OCI-LY7 (cell line): ENCODE measurements around the gene ERICH3. TPM values are rescaled to one million over a fixed set of nuclear protein-coding genes. Genes with fewer than 3 reads are reported as not detected.

Experiments
- BruUV-seq: library from RNA; stranded (reverse); fragments of 400-500 nt; replicated peaks from 2 replicates; lab custom pipeline; 2021; lab: Mats Ljungman, UMichigan
- CTCF ChIA-PET: fragments of 300-600 bp; sonication (Branson Sonifier 250); formaldehyde crosslinking; loops from one replicate; lab custom pipeline; 2022; ENCODE audit warnings: antibody characterized with exemption; ENCODE audit not compliant: unreplicated experiment; lab: Charles Lee
- POLR2A ChIA-PET: fragments of 300-600 bp; sonication (Branson Sonifier 250); formaldehyde crosslinking; loops from one replicate; lab custom pipeline; 2022; ENCODE audit warnings: antibody characterized with exemption; lab: Charles Lee
- DNase-seq: peaks from one replicate; pipeline ENCODE4 v3.0.0-alpha.2; 2015; ENCODE audit warnings: low spot score
- H2AFZ ChIP-seq: fragments of 200-600 bp; sonication (generic), shearing (Covaris generic); 2 replicates; pipeline ENCODE4 v1.6.1; 2014; ENCODE audit warnings: mild to moderate bottlenecking, antibody characterized with exemption, low read length, moderate library complexity
- H3K27ac ChIP-seq: fragments of 200-600 bp; sonication (generic); 2 replicates; pipeline ENCODE4 v1.5.1; 2014; ENCODE audit warnings: mixed run types, low read depth, mild to moderate bottlenecking, moderate library complexity, low read length, inconsistent platforms; ENCODE audit not compliant: poor library complexity, severe bottlenecking
- H3K36me3 ChIP-seq: fragments of 200-600 bp; sonication (generic); 2 replicates; pipeline ENCODE4 v1.6.1; 2014; ENCODE audit warnings: mild to moderate bottlenecking, antibody characterized with exemption, low read length, moderate library complexity, mixed read lengths; ENCODE audit not compliant: insufficient read depth
- H3K4me1 ChIP-seq: fragments of 200-600 bp; sonication (generic); 2 replicates; pipeline ENCODE4 v1.5.1; 2014; ENCODE audit warnings: mild to moderate bottlenecking, low read length; ENCODE audit not compliant: insufficient read depth, poor library complexity, severe bottlenecking
- H3K4me2 ChIP-seq: fragments of 200-600 bp; sonication (generic); 2 replicates; pipeline ENCODE4 v1.6.1; 2014; ENCODE audit warnings: mild to moderate bottlenecking, low read length
- H3K4me3 ChIP-seq: fragments of 200-600 bp; sonication (generic); 2 replicates; pipeline ENCODE4 v1.5.1; 2014; ENCODE audit warnings: mild to moderate bottlenecking, low read depth, low read length; ENCODE audit not compliant: poor library complexity, severe bottlenecking
- H3K79me2 ChIP-seq: fragments of 200-600 bp; sonication (generic); 2 replicates; pipeline ENCODE4 v1.6.1; 2016; ENCODE audit warnings: low read depth, mild to moderate bottlenecking, low read length, moderate library complexity, mixed read lengths; ENCODE audit not compliant: insufficient read depth
- H3K9me2 ChIP-seq: fragments of 200-600 bp; sonication (generic); 2 replicates; pipeline ENCODE4 v1.6.1; 2016; ENCODE audit warnings: mild to moderate bottlenecking, low read length, mixed read lengths; ENCODE audit not compliant: insufficient read depth
- H3K9me3 ChIP-seq: fragments of 200-600 bp; sonication (generic); 2 replicates; pipeline ENCODE4 v1.6.1; 2014; ENCODE audit warnings: mild to moderate bottlenecking, mixed run types, low read length, mixed read lengths
- H4K20me1 ChIP-seq: fragments of 200-600 bp; sonication (generic); 2 replicates; pipeline ENCODE4 v1.6.1; 2014; ENCODE audit warnings: mild to moderate bottlenecking, antibody characterized with exemption, low read length, moderate library complexity, mixed read lengths; ENCODE audit not compliant: insufficient read depth
- EZH2phosphoT487 ChIP-seq: fragments of 200-600 bp; sonication (generic); IDR thresholded peaks from 2 replicates; pipeline ENCODE4 v1.6.1; 2018; ENCODE audit warnings: low read depth, borderline replicate concordance, mild to moderate bottlenecking, mixed run types, antibody characterized with exemption, low read length, moderate library complexity, mixed read lengths
- intact Hi-C: fragments of 100-400 bp; cut with micrococcal nuclease; formaldehyde crosslinking; loops from one replicate; pipeline ENCODE4 v1.10.0; 2022; ENCODE audit not compliant: unreplicated experiment
- total RNA-seq, 2 experiments: library from RNA; depleted of rRNA in 1 of 2; stranded (reverse); fragments of >200 nt in 1 of 2; shearing (Covaris generic) in 1 of 2; gene quantifications; 2 replicates each; pipeline ENCODE4 v1.2.3, GENCODE V29; 2014 to 2022
- TF ChIP-seq, protein P1 (sequence below): fragments of 200-600 bp; sonication (generic); conservative IDR thresholded peaks from 2 replicates; pipeline ENCODE4 v1.5.1; 2014; ENCODE audit warnings: mild to moderate bottlenecking, antibody characterized with exemption, low read length, moderate library complexity, mixed read lengths

ERICH3 gene
- total RNA-seq, 2 experiments from 2014 or later: not detected

- no peak for TF ChIP-seq EZH2phosphoT487
- TF ChIP-seq, protein P1, sequence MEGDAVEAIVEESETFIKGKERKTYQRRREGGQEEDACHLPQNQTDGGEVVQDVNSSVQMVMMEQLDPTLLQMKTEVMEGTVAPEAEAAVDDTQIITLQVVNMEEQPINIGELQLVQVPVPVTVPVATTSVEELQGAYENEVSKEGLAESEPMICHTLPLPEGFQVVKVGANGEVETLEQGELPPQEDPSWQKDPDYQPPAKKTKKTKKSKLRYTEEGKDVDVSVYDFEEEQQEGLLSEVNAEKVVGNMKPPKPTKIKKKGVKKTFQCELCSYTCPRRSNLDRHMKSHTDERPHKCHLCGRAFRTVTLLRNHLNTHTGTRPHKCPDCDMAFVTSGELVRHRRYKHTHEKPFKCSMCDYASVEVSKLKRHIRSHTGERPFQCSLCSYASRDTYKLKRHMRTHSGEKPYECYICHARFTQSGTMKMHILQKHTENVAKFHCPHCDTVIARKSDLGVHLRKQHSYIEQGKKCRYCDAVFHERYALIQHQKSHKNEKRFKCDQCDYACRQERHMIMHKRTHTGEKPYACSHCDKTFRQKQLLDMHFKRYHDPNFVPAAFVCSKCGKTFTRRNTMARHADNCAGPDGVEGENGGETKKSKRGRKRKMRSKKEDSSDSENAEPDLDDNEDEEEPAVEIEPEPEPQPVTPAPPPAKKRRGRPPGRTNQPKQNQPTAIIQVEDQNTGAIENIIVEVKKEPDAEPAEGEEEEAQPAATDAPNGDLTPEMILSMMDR: no peak
- no peaks in the 10 kb centered on the region for H3K36me3 ChIP-seq
- CTCF ChIA-PET: interaction anchor here (0.6 kb wide), 1 partner anchor 18 kb away, joined by 5 read pairs; no protein-coding TSS in a partner anchor
- DNase-seq: no peak
- no peaks in the 10 kb centered on the region for H4K20me1 ChIP-seq
- H3K4me2 ChIP-seq: no peak overlapping the region
- POLR2A ChIA-PET: interaction anchor here (0.7 to 1.0 kb wide), 2 partner anchors 10 to 1526 kb away, joined by 3 read pairs; no protein-coding TSS in a partner anchor
- intact Hi-C loops: no loop called here
- H2AFZ ChIP-seq: no peak overlapping the region
- BruUV-seq: no TSS peak
- H3K9me3 ChIP-seq: no peaks in the 10 kb centered on the region
- no peaks in the 10 kb centered on the region for H3K4me1 ChIP-seq
- H3K27ac ChIP-seq: no peak overlapping the region
- no peaks in the 10 kb centered on the region for H3K9me2 ChIP-seq
- H3K79me2 ChIP-seq: no peaks in the 10 kb centered on the region
- no peak overlapping the region for H3K4me3 ChIP-seq
Observed at GRCh38 chr1:74629283-74629682, 44.3 kb downstream of the ERICH3 start.

DNA sequence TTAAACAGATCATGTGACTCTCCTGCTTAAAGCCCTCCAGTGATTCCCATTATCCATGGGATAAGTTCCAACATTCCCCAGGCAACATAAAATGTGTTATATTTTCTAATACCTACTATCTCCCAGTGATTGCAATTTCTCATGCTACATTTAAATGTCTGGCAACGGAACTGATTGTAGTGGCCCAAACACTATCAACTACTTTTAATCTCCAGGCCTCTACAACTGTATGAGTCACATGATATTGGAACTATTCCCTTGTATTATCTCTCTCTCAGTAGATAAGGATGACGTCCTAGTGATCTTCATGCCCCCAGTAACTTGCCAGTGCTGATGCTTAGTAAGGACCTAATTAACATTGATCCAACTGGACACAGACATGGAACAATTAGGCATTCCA, 49.9 kb downstream of the ERICH3 start:
- no peak overlapping the region for H3K27ac ChIP-seq
- BruUV-seq: no TSS peak
- H3K9me2 ChIP-seq: no peaks in the 10 kb centered on the region
- no peaks in the 10 kb centered on the region for H4K20me1 ChIP-seq
- H3K79me2 ChIP-seq: no peaks in the 10 kb centered on the region
- H3K36me3 ChIP-seq: no peaks in the 10 kb centered on the region
- no peak overlapping the region for H2AFZ ChIP-seq
- no peaks in the 10 kb centered on the region for H3K9me3 ChIP-seq
- H3K4me3 ChIP-seq: no peak overlapping the region
- POLR2A ChIA-PET: no interaction called here
- no peak for TF ChIP-seq EZH2phosphoT487
- TF ChIP-seq, protein P1: no peak
- H3K4me2 ChIP-seq: no peak overlapping the region
- intact Hi-C loops: no loop called here
- DNase-seq: no peak
- CTCF ChIA-PET: no interaction called here
- H3K4me1 ChIP-seq: no peaks in the 10 kb centered on the region

DNA sequence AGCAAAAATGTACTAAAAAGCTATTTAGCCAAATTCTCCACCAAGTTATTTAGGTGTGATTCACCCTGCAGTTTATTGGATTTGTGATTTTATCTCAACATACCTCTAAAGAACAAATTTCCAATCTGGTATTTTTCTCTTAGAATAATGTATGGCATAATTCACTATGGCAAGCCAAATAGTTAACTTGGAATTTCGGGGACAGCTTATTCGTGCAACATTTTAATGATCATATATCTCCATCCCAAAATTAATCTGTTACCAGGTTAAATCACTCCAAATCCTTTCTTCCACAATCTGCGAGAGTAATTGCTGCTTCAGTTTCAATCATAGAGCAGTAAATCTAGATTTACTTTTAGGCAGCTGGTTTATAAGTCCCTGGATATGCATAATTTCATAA, 53.4 kb downstream of the ERICH3 start:
- intact Hi-C loops: no loop called here
- POLR2A ChIA-PET: no interaction called here
- Histone ChIP-seq H3K4me2 (no peak overlapping the region), H3K4me1 (no peaks in the 10 kb centered on the region), H2AFZ (no peak overlapping the region), H3K4me3 (no peak overlapping the region), H4K20me1 (no peaks in the 10 kb centered on the region), H3K79me2 (no peaks in the 10 kb centered on the region), H3K27ac (no peak overlapping the region), H3K9me3 (no peaks in the 10 kb centered on the region), H3K9me2 (no peaks in the 10 kb centered on the region), H3K36me3 (no peaks in the 10 kb centered on the region)
- BruUV-seq: no TSS peak
- DNase-seq: no peak
- TF ChIP-seq, protein P1: no peak
- no peak for TF ChIP-seq EZH2phosphoT487
- CTCF ChIA-PET: no interaction called here
